Measurements from ENCODE around the gene FRMD4A.
"Not testable (repeated sequence)": the region's sequence is repeated elsewhere in the genome, so short reads cannot be mapped to it uniquely, and the experiment has no call there.

The FRMD4A gene

DNA sequence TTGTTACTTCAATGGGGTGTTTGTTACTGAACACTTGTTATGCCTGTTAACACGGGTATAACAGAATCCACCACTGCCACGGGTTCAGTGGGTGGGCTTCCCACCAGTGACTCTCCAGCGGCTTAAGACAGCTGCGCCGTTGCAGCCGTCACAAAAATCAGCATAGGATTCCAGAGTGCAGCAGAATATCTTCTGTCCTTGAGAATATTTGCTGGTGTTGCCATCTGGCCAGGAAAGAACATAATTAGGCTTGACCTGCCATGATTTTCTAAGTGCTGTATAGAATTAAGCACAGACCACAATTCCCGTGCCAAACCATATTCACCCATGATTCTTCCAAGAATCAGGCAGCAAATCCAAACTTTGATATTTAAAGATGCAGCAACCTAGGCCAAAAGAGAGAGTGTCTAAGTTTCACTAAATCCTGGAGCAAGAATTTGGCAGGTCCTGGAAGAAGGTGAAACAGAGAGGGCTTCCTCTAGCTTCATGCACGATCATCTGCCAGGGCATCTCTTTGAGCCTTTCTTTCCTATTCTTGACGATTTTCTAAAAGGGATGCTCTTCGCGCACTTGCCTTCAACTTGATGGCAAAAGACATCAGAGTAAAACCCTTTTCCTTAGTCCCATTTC lies 95.0 kb downstream of the FRMD4A start:
- DNase-seq: no peak

GRCh38 chr10:14233566-14233965 lies 97.2 kb downstream of the FRMD4A start:
- no peak for DNase-seq

- DNase-seq: not testable (repeated sequence)
These were observed 101.9 kb downstream of the FRMD4A start for GRCh38 chr10:14228798-14229197.

- DNase-seq: peak; percentile 26
These were observed 105.3 kb downstream of the FRMD4A start for GRCh38 chr10:14225379-14225778.

DNA sequence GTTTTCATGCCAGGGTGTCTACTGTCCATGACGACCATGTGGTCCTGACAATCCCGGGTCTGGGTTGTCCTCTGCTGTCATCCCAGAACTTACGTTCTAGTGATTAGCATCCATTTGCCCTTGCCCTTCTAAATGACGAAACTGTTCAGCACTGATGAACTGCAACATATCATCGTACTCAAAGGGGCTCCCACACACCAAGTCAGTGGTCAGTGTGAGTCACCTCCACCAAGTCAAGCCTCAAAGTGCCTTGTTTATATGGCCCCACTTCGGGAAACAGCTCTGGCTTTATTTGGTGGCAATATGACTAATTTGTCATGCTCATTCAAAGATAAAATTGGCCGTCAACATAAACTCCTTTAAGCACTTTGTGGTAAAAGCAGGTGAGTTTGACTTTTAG lies 110.7 kb downstream of the FRMD4A start:
- DNase-seq: peak; percentile 35

DNA sequence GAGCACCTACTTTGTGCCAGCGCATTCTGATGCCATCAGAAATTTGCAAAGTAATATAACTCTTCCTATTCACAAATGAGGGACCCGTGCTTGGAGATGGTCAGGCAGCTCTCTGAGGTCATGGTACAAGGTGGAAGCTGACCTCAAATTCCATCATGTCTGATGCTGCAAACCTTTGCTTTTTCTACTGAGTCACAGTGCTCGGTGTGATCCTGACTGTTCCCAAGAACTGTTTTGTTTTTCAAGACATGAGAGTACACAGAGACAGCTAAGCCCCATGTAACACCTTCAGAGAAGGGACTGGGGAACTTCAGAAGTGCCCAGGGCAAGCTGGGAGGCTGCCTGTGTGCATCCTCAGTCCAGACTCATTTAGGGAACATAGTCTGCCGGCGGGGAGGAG lies 111.3 kb downstream of the FRMD4A start:
- DNase-seq: peak; percentile 46

DNA sequence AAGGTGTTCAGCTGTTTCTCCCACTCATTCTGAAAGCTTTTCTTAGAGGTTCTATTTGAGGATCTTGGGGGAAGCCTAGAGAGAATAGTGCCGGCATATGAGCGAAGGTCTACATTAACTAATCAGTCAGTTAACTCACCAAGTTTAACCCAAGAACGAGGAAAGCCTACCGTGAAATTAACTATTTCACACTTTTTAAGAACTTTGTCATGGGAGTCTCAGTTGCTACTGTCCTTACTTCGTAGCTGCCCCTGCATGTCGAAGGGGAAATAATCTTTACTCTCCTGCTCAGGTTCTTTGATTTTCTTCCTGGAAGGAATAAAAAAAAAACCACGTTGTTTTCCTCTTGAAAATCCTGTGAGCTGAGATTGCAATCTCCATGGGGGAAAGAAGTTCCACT lies 115.1 kb downstream of the FRMD4A start:
- DNase-seq: peak; percentile 12

GRCh38 chr10:14213703-14214102 lies 117.0 kb downstream of the FRMD4A start:
- DNase-seq: not testable (repeated sequence)

DNA sequence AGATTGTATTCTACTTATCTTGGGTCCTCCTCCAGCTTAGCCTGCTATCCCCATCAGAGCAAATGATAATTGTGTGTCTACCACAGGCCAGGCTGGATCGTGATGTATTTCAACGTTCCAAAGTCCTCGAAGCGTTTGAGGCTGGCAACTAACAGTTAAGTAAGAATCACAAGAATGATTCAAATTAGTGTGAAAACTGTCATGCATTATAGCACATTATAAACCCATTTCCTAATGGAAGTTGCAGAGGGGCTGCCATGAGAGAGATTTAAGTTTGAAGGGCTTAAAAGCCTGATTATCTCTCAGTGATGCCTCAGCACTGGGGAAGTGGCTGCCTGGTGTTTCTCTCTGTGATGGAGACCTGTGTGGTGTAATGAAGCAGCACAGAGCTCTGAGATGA lies 119.1 kb downstream of the FRMD4A start:
- peak; percentile 18 for DNase-seq

- DNase-seq: peak; percentile 35
These were observed 122.5 kb downstream of the FRMD4A start for GRCh38 chr10:14208231-14208630.

DNA sequence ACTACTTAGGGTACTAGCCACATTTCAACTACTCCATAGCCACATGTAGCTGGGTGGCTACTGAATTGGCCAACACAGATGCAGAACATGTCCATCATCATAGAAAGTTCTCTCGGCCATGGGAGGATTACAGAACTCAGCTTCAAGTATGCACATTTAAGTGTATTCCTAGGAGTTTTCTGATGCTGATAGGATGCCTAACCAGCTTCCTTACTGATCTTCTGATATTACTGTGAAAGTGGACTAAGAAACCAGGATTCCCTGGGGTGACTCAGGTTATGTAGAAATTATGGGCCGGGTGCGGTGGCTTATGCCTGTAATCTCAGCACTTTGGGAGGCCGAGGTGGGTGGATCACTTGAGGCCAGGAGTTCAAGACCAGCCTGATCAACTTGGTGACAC lies 125.5 kb downstream of the FRMD4A start:
- DNase-seq: peak; percentile 12

DNA sequence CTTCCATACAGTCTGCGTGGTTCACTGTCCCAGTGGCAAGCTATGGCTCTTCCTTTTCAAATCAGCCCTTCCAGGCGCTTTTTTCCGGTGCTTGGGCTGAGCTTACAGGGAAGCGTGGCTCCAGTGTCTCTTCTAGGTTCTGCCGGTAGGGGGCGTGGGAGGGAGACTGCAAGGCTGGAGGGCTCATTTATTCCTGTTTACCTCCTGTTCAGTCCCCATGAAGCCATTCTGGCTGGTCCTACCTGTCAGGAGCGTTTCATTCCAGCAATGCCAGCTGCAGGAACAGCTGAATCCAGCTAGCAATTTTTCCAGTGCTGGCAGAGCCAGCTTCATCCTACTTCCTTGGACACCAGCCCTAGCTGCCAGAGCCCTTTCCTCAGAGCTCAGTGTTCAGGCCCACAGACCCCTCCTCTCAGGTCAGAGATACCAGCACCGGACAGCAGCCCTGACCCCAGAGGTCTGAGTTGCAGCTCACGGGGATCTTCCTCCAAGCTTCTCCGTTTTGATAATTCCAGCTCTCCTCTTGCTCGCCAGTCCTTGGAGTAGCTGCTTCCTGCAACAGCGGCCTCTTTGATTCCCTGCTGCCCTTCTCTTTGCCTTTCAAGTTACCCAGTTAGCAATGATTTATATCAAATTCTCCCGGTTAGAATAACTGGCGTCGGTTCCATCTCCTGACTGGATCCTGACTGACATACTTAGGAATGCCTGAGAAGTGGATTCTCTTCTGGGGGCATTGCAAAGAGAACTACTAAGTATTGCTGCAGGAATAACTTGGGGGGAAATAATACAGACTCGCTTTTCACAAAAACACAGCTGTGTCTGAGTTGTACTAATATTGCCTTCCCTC lies 129.8 kb downstream of the FRMD4A start:
- peak; percentile 76 for DNase-seq

GRCh38 chr10:14199098-14199497 lies 131.6 kb downstream of the FRMD4A start:
- not testable (repeated sequence) for DNase-seq

- DNase-seq: peak; percentile 27
These were observed 132.6 kb downstream of the FRMD4A start for GRCh38 chr10:14198078-14198477.

GRCh38 chr10:14196113-14196512 lies 134.6 kb downstream of the FRMD4A start:
- DNase-seq: peak; percentile 33

DNA sequence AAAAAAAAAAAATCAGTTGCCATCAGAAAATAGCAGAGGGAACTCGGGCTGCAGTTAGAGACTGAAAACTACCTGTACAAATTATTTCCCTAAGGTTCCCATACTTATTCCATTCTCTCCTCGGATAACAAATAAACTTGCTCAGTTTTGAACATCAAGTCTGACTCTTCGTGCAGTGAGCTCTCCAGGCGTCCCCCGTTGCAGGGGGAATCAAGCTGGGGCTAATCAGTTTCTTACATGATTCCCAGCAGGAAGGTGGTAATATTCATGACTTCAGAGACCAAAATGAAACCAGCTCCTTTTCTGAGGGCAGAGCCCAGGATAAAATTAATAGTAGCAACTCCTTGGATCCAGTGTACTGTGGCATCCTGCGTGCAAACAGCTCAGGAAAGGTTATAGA lies 135.3 kb downstream of the FRMD4A start:
- peak; percentile 24 for DNase-seq

DNA sequence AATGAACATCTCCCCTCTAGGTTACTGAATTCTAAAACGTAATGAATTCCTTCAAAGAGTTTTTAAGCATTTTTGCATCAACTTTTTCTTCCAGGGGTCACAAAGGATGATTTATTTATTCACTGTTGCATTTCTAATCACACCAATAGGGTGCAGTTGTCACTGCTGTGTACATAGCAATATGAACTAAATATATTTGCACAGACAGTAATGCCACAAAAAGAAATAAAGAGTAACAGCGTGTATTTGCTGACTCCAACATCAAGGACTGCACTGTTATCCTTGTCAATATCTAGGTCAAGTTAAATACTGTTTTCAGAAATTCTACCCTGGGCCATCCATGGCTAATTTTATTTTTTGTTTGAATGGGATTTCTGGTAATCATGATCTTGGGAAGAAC lies 138.0 kb downstream of the FRMD4A start:
- DNase-seq: no peak

DNA sequence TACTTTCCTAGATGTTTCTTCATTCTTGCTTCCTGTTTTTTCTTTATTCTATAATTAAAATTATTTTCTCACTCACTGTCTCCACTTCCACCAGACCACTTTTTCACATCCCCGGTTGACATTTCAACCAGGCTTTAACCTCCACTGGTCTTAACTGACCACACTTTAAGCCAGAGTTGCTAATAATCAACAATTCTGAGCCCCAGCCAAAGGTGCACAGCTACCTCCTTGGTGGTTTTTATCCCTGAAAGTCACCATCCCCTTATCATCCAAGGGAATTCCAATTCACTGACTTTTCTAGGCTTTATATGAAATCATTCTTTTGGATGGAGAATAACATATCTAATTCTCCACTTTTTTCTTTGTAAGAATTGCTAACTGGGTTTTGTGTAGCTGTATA lies 138.9 kb downstream of the FRMD4A start:
- peak; percentile 6 for DNase-seq

DNA sequence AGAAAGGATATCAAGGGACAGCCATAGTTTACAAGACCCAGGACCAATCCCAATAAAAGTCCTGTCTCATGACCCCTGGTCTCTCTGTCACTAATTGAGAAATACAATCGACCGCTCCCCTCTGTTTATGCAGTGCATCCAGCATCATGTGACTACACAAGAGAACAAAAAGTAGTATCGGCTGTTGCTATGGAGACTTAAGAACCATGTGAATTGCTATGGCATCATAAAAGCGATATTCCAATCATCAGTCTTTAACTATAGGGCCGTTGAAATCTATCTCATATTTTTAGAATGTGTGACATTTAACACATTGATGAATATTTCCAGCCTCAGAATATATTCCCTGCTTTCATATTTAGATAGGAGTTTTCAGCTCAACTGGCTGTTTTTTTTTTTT lies 139.3 kb downstream of the FRMD4A start:
- DNase-seq: peak; percentile 43

DNA sequence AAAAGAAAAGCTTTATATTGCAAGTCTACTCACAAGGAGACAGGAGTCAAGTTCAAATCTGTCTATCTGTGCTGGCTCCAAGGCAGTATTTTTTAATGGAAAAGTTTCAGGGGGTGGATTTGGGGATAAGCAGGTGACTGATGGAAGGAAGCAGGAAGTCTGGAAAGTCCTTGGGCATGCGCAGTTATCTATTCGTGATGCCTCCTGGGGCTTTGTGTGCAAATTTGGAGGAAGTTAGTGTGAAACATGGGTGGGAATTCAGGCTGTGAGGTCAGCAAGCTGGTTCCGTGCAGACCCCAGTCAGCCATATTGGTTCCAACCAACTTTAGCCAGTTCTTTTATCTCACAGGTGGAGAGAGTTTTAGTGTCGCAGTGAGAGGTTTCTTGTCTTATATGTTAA lies 140.0 kb downstream of the FRMD4A start:
- peak; percentile 19 for DNase-seq

GRCh38 chr10:14186245-14186644 lies 144.5 kb downstream of the FRMD4A start:
- DNase-seq: no peak

DNA sequence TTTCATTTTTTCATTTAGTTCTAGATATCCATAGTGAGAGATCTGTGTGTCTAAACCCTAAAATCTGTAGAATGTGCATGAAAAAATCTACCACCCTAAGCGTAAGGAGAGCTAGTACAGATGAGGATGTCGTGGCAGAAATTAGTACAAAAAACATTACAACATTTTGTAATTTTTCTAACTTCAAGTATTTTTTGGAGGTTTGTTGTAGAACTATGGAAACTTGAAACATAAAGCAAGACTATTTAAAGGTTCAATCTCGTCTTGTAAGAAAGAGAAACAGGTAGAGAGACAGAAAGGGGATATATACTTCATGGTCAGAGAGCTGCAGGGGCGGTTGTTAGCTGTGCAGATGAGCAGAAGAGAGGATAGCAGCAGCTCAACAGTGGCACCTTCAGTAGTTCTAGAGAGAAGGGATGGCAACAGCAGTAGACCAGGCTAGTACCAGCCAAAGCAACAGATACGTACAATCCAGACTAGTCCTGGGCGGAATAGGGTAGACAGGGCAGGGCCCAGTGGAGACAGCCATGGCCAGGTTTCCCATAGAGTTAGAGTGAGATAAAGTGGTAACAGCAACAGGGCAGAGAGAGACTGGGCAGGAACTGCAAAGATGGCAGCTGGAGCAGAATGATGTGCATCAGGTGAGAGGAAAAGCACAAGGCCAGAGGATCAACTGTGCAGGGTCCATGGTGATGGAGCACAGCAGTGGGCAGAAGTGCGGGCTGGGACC lies 145.2 kb downstream of the FRMD4A start:
- DNase-seq: peak; percentile 97

GRCh38 chr10:14184841-14185315 lies 145.8 kb downstream of the FRMD4A start:
- DNase-seq: no peak

DNA sequence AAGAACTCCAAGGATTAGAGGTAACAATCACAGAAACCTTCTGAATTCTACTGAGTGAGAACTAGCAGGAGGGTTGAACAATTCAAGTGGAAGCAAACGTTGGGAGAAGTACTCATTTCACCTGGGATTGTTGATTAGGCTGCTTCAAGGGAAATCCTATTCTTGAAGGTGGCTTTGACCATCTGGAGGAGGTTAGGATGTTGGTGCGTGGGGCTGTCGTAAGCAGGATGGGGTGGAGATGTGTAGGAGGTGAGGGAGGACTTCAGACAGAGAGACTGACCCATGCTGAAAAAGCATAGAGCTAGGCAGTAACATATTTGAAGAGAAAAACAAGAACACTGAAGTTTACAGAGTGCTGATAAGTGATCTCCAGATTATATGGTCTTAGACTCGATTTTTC lies 147.9 kb downstream of the FRMD4A start:
- DNase-seq: no peak
